GM18511 (cell line): ENCODE measurements around the gene BMP6.
A peak's percentile ranks its signal among the peaks of the same experiment; 100 is the strongest.
"Not testable (repeated sequence)": the region's sequence is repeated elsewhere in the genome, so short reads cannot be mapped to it uniquely, and the experiment has no call there.

ENCODE experiments used
- ATAC-seq: cut with Tn5 transposase; IDR thresholded peaks from one replicate; pipeline ENCODE4 v1.9.1; 2021; ENCODE audit warnings: mild to moderate bottlenecking, moderate library complexity; ENCODE audit not compliant: unreplicated experiment

The BMP6 gene

DNA sequence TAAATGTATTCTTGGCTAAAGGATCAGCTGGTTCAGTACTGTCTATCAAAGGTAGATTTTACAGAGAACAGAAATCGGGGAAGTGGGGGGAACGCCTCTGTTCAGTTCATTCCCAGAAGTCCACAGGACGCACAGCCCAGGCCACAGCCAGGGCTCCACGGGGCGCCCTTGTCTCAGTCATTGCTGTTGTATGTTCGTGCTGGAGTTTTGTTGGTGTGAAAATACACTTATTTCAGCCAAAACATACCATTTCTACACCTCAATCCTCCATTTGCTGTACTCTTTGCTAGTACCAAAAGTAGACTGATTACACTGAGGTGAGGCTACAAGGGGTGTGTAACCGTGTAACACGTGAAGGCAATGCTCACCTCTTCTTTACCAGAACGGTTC lies 154.8 kb downstream of the BMP6 start:
- no peak for ATAC-seq

- no peak for ATAC-seq
Measured at GRCh38 chr6:7881765-7882500, 156.0 kb downstream of the BMP6 start.

DNA sequence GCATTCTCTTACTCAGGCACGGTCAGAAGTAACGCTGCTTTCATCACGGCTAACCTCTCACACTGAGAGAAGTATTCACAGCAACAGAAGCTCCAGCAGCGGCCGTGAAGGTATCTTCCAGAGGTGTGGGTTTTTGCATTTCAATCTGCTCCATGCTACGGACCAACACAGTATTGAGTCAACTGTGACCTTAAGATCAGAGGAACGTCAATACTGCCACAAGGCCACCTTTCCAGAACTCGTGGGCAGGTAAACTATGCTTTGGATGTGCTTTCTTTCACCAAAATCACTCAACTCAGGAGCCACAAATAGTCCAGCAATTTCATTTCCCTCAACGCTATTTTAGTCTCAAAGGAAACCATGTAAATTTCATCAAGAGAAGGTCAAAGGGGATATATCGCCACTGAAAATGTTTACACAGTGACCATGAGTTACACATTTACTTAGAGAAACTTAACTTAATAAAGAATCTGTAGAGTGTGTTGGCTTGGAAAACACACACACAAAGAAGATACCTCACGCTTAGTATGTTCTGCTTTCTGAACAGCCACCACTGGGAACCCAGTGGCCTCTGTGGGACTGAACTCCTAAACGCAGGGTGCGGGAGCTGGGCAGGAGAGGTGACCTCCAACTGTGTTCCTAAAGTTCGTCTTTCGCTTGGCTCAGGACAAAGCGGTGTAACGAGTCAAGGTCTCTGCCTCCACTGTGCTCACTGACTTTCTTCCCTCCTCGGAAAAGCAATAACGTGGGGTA lies 156.8 kb downstream of the BMP6 start:
- no peak for ATAC-seq

- ATAC-seq: no peak
Measured at GRCh38 chr6:7883381-7883780, 157.5 kb downstream of the BMP6 start.

- ATAC-seq: no peak
Measured at GRCh38 chr6:7886132-7886531, 160.2 kb downstream of the BMP6 start.

GRCh38 chr6:7887278-7887991 lies 161.5 kb downstream of the BMP6 start:
- no peak for ATAC-seq

- no peak for ATAC-seq
Measured at GRCh38 chr6:7888587-7889357, 162.9 kb downstream of the BMP6 start.

- no peak for ATAC-seq
Measured at GRCh38 chr6:7891078-7891872, 165.4 kb downstream of the BMP6 start.

DNA sequence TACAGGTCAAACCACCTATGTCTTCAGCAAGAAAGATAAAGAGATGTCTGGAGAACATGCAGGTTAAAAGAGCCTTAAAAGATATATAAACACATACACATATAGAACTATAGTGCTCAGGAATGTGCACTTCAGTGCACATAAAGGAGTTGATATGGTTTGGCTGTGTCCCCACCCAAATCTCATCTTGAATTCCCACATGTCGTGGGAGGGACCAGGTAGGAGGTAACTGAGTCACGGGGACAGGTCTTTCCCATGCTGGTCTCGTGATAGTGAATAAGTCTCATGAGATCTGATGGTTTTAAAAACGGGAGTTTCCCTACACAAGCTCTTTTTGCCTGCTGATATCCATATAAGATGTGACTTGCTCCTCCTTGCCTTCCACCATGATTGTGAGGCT lies 166.5 kb downstream of the BMP6 start:
- ATAC-seq: not testable (repeated sequence)

- no peak for ATAC-seq
Measured at GRCh38 chr6:7893342-7893741, 167.4 kb downstream of the BMP6 start.

GRCh38 chr6:7894262-7895124 lies 168.6 kb downstream of the BMP6 start:
- ATAC-seq: no peak

- ATAC-seq: no peak
Measured at GRCh38 chr6:7895125-7895423, 169.2 kb downstream of the BMP6 start.

- no peak for ATAC-seq
Measured at GRCh38 chr6:7896465-7896987, 170.6 kb downstream of the BMP6 start.

- peak; percentile 57 for ATAC-seq
Measured at GRCh38 chr6:7897461-7898192, 171.7 kb downstream of the BMP6 start.

DNA sequence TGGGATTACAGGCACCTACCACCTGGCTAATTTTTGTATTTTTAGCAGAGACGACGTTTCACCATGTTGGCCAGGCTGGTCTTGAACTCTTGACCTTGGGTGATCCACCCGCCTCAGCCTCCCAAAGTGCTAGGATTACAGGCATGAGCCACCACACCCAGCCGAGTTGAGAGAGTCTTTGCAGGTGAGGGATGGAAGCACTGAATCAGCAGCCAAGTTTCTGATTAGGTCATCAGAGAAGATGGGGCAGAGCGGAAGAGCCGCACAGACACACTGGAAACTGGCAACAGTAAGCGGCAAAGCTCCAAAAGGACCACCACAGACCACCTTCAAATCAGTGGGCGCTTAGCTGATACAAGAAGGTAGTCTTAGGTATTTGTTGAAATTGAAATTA lies 172.3 kb downstream of the BMP6 start:
- not testable (repeated sequence) for ATAC-seq

DNA sequence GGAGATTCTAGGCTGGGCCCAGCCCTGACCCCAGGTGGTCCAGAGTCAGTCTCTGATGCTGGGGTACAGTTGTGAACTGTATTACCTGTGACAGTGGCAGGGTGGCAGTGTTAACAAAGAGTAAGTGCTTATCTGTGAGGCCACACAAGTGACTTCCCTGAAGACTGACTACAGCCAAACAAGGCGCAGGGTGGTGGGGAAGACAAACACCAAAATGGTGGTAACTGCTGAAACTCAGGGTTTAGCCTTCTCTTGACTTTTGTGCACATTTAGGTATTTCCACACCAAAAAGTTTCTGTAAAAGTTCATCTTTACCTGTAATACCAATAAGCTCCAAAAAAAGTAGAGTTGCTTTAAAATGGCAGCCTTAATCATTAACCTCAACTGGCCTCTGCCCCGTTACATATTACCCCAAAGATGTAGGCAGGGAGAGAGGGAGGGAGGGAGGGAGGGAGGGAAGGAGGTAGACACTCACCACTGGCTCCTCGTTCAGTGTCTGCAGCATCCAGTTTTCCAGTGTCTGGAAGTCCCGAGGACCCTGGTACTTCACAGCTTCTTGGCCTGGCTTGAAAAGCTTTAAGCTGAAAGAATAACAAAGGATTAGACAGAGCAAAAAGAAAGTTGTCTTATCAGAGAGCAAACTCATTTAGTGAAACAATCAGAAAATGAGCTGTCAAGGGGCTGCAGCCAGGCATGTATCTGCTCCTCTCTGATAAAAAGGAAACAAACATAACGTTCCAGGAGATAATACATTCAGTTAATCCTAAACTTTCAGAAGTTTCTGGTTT lies 173.4 kb downstream of the BMP6 start:
- ATAC-seq: peak; percentile 61

DNA sequence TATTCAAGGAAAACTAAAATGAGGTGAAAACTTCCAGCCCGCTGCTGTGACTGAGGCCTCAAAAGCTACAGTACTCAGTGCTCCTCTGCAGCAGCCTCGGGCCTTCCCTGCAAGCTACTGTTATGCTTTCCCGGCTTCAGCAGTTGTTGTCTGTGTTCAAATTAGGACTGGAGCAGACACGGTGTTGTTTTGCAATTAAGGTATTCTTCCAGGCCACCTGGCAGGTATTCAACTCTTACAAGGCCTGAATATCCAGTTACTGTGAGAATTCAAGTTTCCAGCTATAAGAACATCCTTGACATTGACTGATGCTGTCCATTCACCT lies 174.0 kb downstream of the BMP6 start:
- ATAC-seq: no peak

- peak; percentile 49 for ATAC-seq
Measured at GRCh38 chr6:7900621-7901020, 174.7 kb downstream of the BMP6 start.
